GM19468 (cell line): Measurements from ENCODE around the gene HHAT.
A peak's percentile ranks its signal among the peaks of the same experiment; 100 is the strongest.

Experiments
- ATAC-seq: cut with Tn5 transposase; IDR thresholded peaks from one replicate; pipeline ENCODE4 v1.9.1; 2021; ENCODE audit warnings: mild to moderate bottlenecking, moderate library complexity, moderate number of reproducible peaks; ENCODE audit not compliant: unreplicated experiment; ENCODE audit errors: extremely low read depth

The HHAT gene

GRCh38 chr1:210662291-210663050 is 333.8 kb downstream of the HHAT start:
- ATAC-seq, result no peak

GRCh38 chr1:210663730-210664573 is 335.2 kb downstream of the HHAT start:
- ATAC-seq, result no peak

- ATAC-seq, result no peak
These were observed 341.2 kb downstream of the HHAT start for GRCh38 chr1:210669951-210670350.

- no peak for ATAC-seq
These were observed 345.4 kb downstream of the HHAT start for GRCh38 chr1:210674151-210674550.

- ATAC-seq, result no peak
These were observed 347.8 kb downstream of the HHAT start for GRCh38 chr1:210676539-210676938.

- peak; percentile 48 for ATAC-seq
These were observed 348.8 kb downstream of the HHAT start for GRCh38 chr1:210677533-210677932.

GRCh38 chr1:210678306-210678705 is 349.6 kb downstream of the HHAT start:
- ATAC-seq, result no peak

GRCh38 chr1:210681158-210681557 is 352.5 kb downstream of the HHAT start:
- ATAC-seq, result no peak

- ATAC-seq, result no peak
These were observed 354.8 kb downstream of the HHAT start for GRCh38 chr1:210683403-210684047.

GRCh38 chr1:210684466-210685294 is 356.0 kb downstream of the HHAT start:
- peak; percentile 32 for ATAC-seq

- no peak for ATAC-seq
These were observed 356.6 kb downstream of the HHAT start for GRCh38 chr1:210685295-210685650.

GRCh38 chr1:210686841-210687240 is 358.1 kb downstream of the HHAT start:
- no peak for ATAC-seq

GRCh38 chr1:210687582-210688279 is 359.0 kb downstream of the HHAT start:
- no peak for ATAC-seq

- ATAC-seq, result no peak
These were observed 360.0 kb downstream of the HHAT start for GRCh38 chr1:210688512-210689234.

- no peak for ATAC-seq
These were observed 361.1 kb downstream of the HHAT start for GRCh38 chr1:210689826-210690225.

GRCh38 chr1:210690236-210690635 is 361.5 kb downstream of the HHAT start:
- ATAC-seq, result no peak

GRCh38 chr1:210691039-210691610 is 362.4 kb downstream of the HHAT start:
- no peak for ATAC-seq

GRCh38 chr1:210692796-210693195 is 364.1 kb downstream of the HHAT start:
- no peak for ATAC-seq

GRCh38 chr1:210695026-210695425 is 366.3 kb downstream of the HHAT start:
- ATAC-seq, result no peak
